ENCODE results near the gene LRMDA.

The LRMDA gene

GRCh38 chr10:75652146-75652740 is 220.8 kb downstream of the LRMDA start:
- ChIA-PET POLR2A (interaction anchor here (2.5 kb wide), 1 partner anchor 251 kb away, joined by 10 read pairs; the partner anchor contains the start of gene ZNF503), CTCF (interaction anchor here (0.6 to 1.5 kb wide), 8 partner anchors 10 to 257 kb away, joined by 3 to 7 read pairs (median 3); partner anchors contain the start of gene ZNF503)
- Histone ChIP-seq H3K4me1 (ENCODE audit: control insufficient read depth, insufficient read depth, low read length) (peaks cover 5% of the 10 kb centered on the region; the same call in 1 of the 2 replicates), H3K4me3 (ENCODE audit: low read depth, low read length) (no peak overlapping the region), H3K27ac (ENCODE audit: extremely low read depth, low read depth, low read length) (no peak overlapping the region), H3K9me3 (ENCODE audit: control insufficient read depth, insufficient read depth, low read depth, low read length) (no peaks in the 10 kb centered on the region), H3K36me3 (ENCODE audit: control insufficient read depth in 2 of 2, insufficient read depth in 1 of 2, low read length in 2 of 2) (no peaks in the 10 kb centered on the region)
- TF ChIP-seq KLF16 (tag by site-specific recombination; IDR thresholded peaks at IDR 0.05) (no peak), TSHZ1 (tag by site-specific recombination; IDR thresholded peaks at IDR 0.05; ENCODE audit: borderline replicate concordance) (no peak), EGR2 (tag by site-specific recombination; IDR thresholded peaks at IDR 0.05; ENCODE audit: low read depth) (no peak), ZBTB8A (tag by site-specific recombination; IDR thresholded peaks at IDR 0.05) (no peak), ZNF132 (tag by site-specific recombination; IDR thresholded peaks at IDR 0.05; ENCODE audit: borderline replicate concordance) (no peak), INSM2 (tag by site-specific recombination; IDR thresholded peaks at IDR 0.05) (no peak), ZNF311 (tag by site-specific recombination; IDR thresholded peaks at IDR 0.05; ENCODE audit: borderline replicate concordance) (no peak), ZNF600 (tag by site-specific recombination; IDR thresholded peaks at IDR 0.05) (no peak), ZNF239 (tag by site-specific recombination; IDR thresholded peaks at IDR 0.05) (no peak), ZNF777 (tag by site-specific recombination; IDR thresholded peaks at IDR 0.05; ENCODE audit: borderline replicate concordance) (no peak), ZNF660 (tag by site-specific recombination; IDR thresholded peaks at IDR 0.05) (no peak), AEBP2 (tag by site-specific recombination; IDR thresholded peaks at IDR 0.05; ENCODE audit: borderline replicate concordance) (no peak), ZNF26 (tag by site-specific recombination; IDR thresholded peaks at IDR 0.05) (no peak), ZNF571 (tag by site-specific recombination; IDR thresholded peaks at IDR 0.05) (no peak), ZNF521 (tag by site-specific recombination; IDR thresholded peaks at IDR 0.05) (no peak), ZNF585B (tag by site-specific recombination; IDR thresholded peaks at IDR 0.05) (no peak)

- no peaks in the 10 kb centered on the region for H3K4me1 ChIP-seq (ENCODE audit: control insufficient read depth, insufficient read depth, low read length)
- CTCF ChIA-PET = interaction anchor here (0.7 kb wide), 2 partner anchors 32 to 118 kb away, joined by 3 read pairs; no protein-coding TSS in a partner anchor
- no peak overlapping the region for H3K4me3 ChIP-seq (ENCODE audit: low read depth, low read length)
- H3K27ac ChIP-seq (ENCODE audit: extremely low read depth, low read depth, low read length) = no peak overlapping the region
- POLR2A ChIA-PET = no interaction called here
- no peaks in the 10 kb centered on the region for H3K9me3 ChIP-seq (ENCODE audit: control insufficient read depth, insufficient read depth, low read depth, low read length)
- no peaks in the 10 kb centered on the region for H3K36me3 ChIP-seq (ENCODE audit: control insufficient read depth in 2 of 2, insufficient read depth in 1 of 2, low read length in 2 of 2)
- TF ChIP-seq ZNF223 (tag by site-specific recombination; IDR thresholded peaks at IDR 0.05) = no peak
- no peak for TF ChIP-seq ZFP41 (tag by site-specific recombination; IDR thresholded peaks at IDR 0.05; ENCODE audit: borderline replicate concordance)
- TF ChIP-seq ZNF184 (tag by site-specific recombination; IDR thresholded peaks at IDR 0.05) = no peak
- no peak for TF ChIP-seq ZNF658 (tag by site-specific recombination; IDR thresholded peaks at IDR 0.05)
- TF ChIP-seq HIC1 (tag by site-specific recombination; IDR thresholded peaks at IDR 0.05) = no peak
- TF ChIP-seq IKZF3 (tag by site-specific recombination; IDR thresholded peaks at IDR 0.05) = no peak
- no peak for TF ChIP-seq OSR2 (tag by site-specific recombination; IDR thresholded peaks at IDR 0.05)
- TF ChIP-seq KLF17 (tag by site-specific recombination; IDR thresholded peaks at IDR 0.05) = no peak
Observed at GRCh38 chr10:75653761-75654160, 222.3 kb downstream of the LRMDA start.
